HG03039 (cell line): ENCODE data around the gene PRAMEF18.
"Not testable (repeated sequence)": the region's sequence is repeated elsewhere in the genome, so short reads cannot be mapped to it uniquely, and the experiment has no call there.

Source experiments
- ATAC-seq: cut with Tn5 transposase; IDR thresholded peaks from one replicate; pipeline ENCODE4 v1.9.1; 2021; ENCODE audit warnings: mild to moderate bottlenecking, moderate library complexity; ENCODE audit not compliant: unreplicated experiment

Gene PRAMEF18, protein sequence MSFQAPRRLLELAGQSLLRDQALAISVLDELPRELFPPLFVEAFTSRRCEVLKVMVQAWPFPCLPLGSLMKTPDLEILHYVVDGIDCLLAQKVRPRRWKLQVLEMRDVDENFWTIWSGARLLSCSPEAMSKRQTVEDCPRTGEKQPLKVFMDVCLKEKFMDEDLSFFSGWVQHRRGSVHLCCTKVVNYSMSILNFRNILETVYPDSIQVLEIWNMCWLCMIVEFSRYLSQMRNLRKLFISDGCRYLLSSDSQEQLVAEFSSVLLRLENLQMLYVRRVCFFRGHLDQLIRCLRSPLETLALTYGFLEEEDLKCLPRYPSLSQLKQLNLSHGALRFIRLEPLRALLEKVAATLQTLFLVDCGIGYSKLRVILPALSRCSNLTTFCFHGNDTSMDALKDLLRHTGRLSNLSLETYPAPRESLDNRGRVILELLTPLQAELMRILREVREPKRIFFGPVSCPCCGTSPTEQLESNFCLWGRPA

DNA sequence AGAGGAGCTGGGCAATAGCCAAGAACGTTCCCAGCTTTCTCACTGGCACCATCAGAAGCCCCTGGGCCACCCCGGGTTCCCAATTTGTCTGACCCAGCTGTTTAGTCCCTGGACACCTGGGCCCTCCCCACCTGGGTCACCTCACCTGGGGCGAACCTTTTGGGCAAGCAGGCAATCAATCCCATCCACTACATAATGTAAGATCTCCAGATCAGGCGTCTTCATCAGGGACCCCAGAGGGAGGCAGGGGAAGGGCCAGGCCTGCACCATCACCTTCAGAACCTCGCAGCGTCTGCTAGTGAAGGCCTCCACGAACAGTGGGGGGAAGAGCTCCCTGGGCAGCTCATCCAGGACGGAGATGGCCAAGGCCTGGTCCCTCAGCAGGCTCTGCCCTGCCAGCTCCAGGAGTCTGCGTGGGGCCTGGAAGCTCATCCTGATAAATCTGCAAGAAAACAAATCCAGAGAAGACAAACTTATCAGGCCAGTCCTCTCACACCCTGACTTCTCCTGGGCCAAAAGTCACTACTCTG lies at the start of gene PRAMEF18:
Gene PRAMEF18, minus strand, starts transcription at position 480 of the 530 bp plus-strand sequence. Its CDS starts 48 bp downstream, at position 432.
- ATAC-seq, result not testable (repeated sequence)

DNA sequence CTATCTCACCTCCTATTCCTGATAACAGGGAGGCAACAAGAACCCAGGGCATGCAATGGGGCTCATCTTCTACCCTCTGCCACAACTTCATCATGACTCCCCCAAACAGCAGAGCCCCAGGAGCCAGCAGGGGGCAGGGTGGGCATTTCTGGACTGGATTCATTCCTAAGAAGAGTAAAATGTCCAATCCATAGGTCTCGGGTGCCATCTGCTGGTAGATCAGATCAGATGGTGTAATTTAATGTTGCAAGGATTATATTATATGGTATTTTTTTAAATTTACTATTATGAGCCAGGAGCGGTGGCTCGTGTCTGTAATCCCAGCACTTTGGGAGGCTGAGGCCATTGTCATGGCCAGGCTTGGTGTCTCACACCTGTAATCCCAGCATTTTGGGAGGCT lies 39.2 kb upstream of the PRAMEF18 start:
- ATAC-seq, result not testable (repeated sequence)

- ATAC-seq, result not testable (repeated sequence)
Measured at GRCh38 chr1:13253898-13254297, 27.9 kb upstream of the PRAMEF18 start, which contains the start of gene PRAMEF5. PRAMEF5 (plus strand) TSS chr1:13254198; CDS start chr1:13259269, 5,071 bp downstream.

DNA sequence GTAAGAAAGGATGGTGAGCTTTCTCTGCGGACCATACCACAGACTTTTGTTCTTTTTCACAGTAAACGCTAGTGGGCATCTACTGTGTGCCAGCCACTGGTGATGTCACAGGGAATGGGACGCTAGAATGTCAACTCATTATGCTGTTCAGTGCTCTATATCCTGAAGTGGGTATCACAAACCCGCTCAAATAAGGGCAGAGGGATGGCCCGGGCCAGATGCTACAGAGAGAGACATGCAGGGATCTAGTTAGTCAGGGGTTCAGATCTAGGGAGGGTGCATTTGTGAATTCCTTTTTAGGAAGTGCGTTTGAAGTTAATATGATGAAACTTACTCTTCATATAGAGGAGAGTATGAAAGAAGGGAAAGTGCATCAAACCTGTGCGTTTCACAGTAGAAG lies 21.2 kb upstream of the PRAMEF18 start:
- not testable (repeated sequence) for ATAC-seq

- not testable (repeated sequence) for ATAC-seq
Measured at GRCh38 chr1:13246554-13246871, 20.6 kb upstream of the PRAMEF18 start.

DNA sequence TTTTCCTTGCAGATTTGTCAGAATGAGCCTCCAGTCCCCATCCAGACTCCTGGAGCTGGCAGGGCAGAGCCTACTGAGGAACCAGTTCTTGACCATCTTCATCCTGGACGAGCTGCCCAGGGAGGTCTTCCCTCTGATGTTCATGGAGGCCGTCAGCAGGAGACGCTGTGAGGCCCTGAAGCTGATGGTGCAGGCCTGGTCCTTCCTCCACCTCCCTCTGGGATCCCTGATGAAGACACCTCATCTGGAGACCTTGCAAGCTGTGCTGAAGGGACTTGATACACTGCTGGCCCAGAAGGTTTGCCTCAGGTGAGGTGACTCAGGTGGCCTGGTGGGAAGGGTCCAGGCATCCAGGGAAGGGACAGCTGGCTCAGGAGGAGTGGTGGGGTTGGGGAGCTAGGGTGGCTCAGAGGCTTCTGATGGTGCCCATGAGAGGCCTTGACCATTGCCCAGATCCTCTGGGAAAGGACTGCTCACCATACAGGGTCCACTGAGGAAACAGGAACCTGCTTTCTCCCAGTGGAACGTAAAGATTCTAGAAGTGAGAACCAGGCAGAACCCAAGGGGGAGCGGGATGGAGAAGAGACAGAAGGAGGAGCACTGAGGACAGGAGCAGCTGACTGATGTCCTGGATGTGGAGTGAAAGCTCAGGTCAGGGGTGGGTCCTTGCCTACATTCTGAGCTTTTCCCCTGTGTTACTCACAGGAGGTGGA lies 20.0 kb upstream of the PRAMEF18 start:
- not testable (repeated sequence) for ATAC-seq

DNA sequence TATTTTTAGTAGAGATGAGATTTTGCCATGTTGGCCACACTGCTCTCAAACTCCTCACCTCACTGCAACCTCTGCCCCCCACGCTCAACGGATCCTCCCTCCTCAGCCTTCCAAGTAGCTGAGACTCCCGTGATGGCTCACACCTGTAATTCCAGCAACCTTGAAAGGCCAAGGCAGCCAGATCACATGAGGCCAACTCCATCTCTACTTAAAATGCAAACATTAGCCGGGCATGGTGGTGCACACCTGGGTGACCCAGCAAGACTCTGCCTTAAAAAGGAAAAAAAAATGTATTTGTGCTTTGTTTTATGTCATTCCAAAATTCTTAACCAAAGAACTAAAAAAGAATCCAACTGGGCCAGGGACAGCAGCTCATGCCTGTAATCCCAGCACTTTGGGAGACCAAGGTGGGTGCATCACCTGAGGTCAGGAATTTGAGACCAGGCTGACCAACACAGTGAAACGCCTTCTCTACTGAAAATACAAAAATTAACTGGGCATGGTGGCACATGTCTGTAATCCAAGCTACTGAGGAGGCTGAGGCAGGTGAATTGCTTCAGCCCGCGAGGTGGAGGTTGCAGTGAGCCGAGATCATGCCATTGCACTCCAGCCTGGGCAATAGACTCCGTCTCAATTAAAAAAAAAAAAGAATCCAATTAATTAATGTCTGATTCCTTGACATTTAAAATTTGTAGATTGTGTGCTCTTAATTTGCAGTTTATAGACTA lies 17.7 kb upstream of the PRAMEF18 start:
- ATAC-seq, result not testable (repeated sequence)

GRCh38 chr1:13239633-13240032 lies 13.7 kb upstream of the PRAMEF18 start:
- not testable (repeated sequence) for ATAC-seq

- not testable (repeated sequence) for ATAC-seq
Measured at GRCh38 chr1:13237572-13237971, 11.6 kb upstream of the PRAMEF18 start.

GRCh38 chr1:13234057-13234456 lies 8.1 kb upstream of the PRAMEF18 start:
- ATAC-seq, result not testable (repeated sequence)

GRCh38 chr1:13232056-13232455 lies 6.1 kb upstream of the PRAMEF18 start:
- ATAC-seq, result not testable (repeated sequence)

- not testable (repeated sequence) for ATAC-seq
Measured at GRCh38 chr1:13231061-13231750, 5.3 kb upstream of the PRAMEF18 start.

- not testable (repeated sequence) for ATAC-seq
Measured at GRCh38 chr1:13230601-13231000, 4.6 kb upstream of the PRAMEF18 start.

GRCh38 chr1:13230096-13230495 lies 4.1 kb upstream of the PRAMEF18 start:
- not testable (repeated sequence) for ATAC-seq

GRCh38 chr1:13228343-13228781 lies 2.4 kb upstream of the PRAMEF18 start:
- ATAC-seq, result no peak

GRCh38 chr1:13227271-13228055 lies 1.5 kb upstream of the PRAMEF18 start:
- ATAC-seq, result not testable (repeated sequence)

- ATAC-seq, result no peak
Measured at GRCh38 chr1:13224480-13225060, 1.4 kb downstream of the PRAMEF18 start.

GRCh38 chr1:13222788-13223187 lies 3.2 kb downstream of the PRAMEF18 start:
- not testable (repeated sequence) for ATAC-seq

GRCh38 chr1:13219203-13219602 lies 6.8 kb downstream of the PRAMEF18 start:
- ATAC-seq, result not testable (repeated sequence)
